ENCODE measurements around the gene MMAA. TPM values are rescaled to one million over a fixed set of nuclear protein-coding genes. Genes with fewer than 3 reads are reported as not detected.

MMAA gene
- total RNA-seq, 1 donor from 2014 or later, result 1.8 TPM

DNA sequence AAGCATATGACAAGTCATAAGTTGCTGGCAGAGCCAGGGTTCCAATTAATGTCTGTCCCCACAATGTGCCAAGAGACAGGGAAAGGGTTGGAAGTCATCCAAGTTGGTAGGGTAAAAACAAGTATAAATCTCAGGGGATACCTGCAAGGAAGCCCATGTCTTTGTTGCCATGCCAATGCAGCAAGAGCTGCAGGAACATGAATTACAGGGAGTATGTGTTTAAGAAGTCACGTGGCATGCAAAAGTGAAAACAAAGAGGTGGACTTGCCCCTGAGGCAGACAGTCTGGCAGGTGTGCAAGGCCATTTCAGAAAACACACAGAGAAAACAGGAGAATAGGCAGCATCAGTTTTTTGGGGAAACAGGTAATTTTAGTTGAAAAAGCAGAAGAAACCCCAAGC, 90.2 kb downstream of the MMAA start:
- no peak for DNase-seq (ENCODE audit: low read depth in 2 of 2)

Other genes starting within 250 kb of the MMAA start
- gene SMAD1, start 137.5 kb upstream of the MMAA start, total RNA-seq, result 64.3 and 112 TPM in 2 replicates
- not detected in 2 replicates for gene C4orf51, start 60.8 kb downstream of the MMAA start, total RNA-seq

Data from lung microvascular endothelial cell (primary cell).